ENCODE results near the gene FRMPD1. TPM values are rescaled to one million over a fixed set of nuclear protein-coding genes. Genes with fewer than 3 reads are reported as not detected.

The FRMPD1 gene
- total and polyA plus RNA-seq, 2 experiments from 2014 or later: not detected

- in situ Hi-C loops (cut with MboI): no loop called here
- H2AFZ ChIP-seq: no peak overlapping the region
These were observed 13.2 kb downstream of the FRMPD1 start for GRCh38 chr9:37663926-37664325.

GRCh38 chr9:37667706-37668105 is 17.0 kb downstream of the FRMPD1 start:
- Histone ChIP-seq H3K27ac (no peak overlapping the region), H3K9me2 (ENCODE audit: insufficient read depth) (no peaks in the 10 kb centered on the region), H3F3A (ENCODE audit: insufficient read depth) (no peaks in the 10 kb centered on the region), H2AFZ (no peak overlapping the region), H3K9me3 (ENCODE audit: low read depth) (no peaks in the 10 kb centered on the region), H3K27me3 (replicated peaks; ENCODE audit: insufficient read depth) (peaks cover 72% of the 10 kb centered on the region), H3K4me3 (no peak overlapping the region), H3K79me2 (ENCODE audit: insufficient read depth) (no peaks in the 10 kb centered on the region), H3K4me2 (ENCODE audit: unreplicated experiment) (no peak overlapping the region), H3K4me1 (ENCODE audit: insufficient read depth) (no peaks in the 10 kb centered on the region), H3K9ac (no peak overlapping the region), H4K20me1 (ENCODE audit: insufficient read depth) (no peaks in the 10 kb centered on the region), H3K36me3 (ENCODE audit: low read depth) (no peaks in the 10 kb centered on the region)
- TF ChIP-seq EZH2phosphoT487 (IDR thresholded peaks at IDR 0.05; ENCODE audit: insufficient read depth, low read depth): no peak
- no peak for TF ChIP-seq EZH2 (IDR thresholded peaks at IDR 0.05; ENCODE audit: insufficient read depth, poor library complexity, severe bottlenecking)
- DNase-seq: no peak
- 42 to 51% methylated on average over 2 of the region's 2 CpGs for WGBS, 2 experiments (ENCODE audit: low coverage in 1 of 2, low lambda C conversion rate in 2 of 2, missing lambda C conversion rate in 2 of 2)
- in situ Hi-C loops (cut with MboI): no loop called here

More at GRCh38 chr9:37663926-37664325, 13.2 kb downstream of the FRMPD1 start:
- H3K9me3 ChIP-seq (ENCODE audit: low read depth): no peaks in the 10 kb centered on the region
- WGBS, 2 experiments (ENCODE audit: low coverage in 1 of 2, low lambda C conversion rate in 2 of 2, missing lambda C conversion rate in 2 of 2): 22 to 28% methylated on average over 5 of the region's 5 CpGs
- no peaks in the 10 kb centered on the region for H3K9me2 ChIP-seq (ENCODE audit: insufficient read depth)
- no peak overlapping the region for H3K9ac ChIP-seq
- no peaks in the 10 kb centered on the region for H4K20me1 ChIP-seq (ENCODE audit: insufficient read depth)
- H3K36me3 ChIP-seq (ENCODE audit: low read depth): no peaks in the 10 kb centered on the region
- no peaks in the 10 kb centered on the region for H3K79me2 ChIP-seq (ENCODE audit: insufficient read depth)
- no peak for DNase-seq
- H3K4me2 ChIP-seq (ENCODE audit: unreplicated experiment): no peak overlapping the region
- H3K4me3 ChIP-seq: no peak overlapping the region
- H3F3A ChIP-seq (ENCODE audit: insufficient read depth): no peaks in the 10 kb centered on the region
- H3K4me1 ChIP-seq (ENCODE audit: insufficient read depth): no peaks in the 10 kb centered on the region
- no peak overlapping the region for H3K27ac ChIP-seq
- TF ChIP-seq EZH2phosphoT487 (IDR thresholded peaks at IDR 0.05; ENCODE audit: insufficient read depth, low read depth) (no peak), EZH2 (IDR thresholded peaks at IDR 0.05; ENCODE audit: insufficient read depth, poor library complexity, severe bottlenecking) (no peak)
- peaks cover 65% of the 10 kb centered on the region for H3K27me3 ChIP-seq (replicated peaks; ENCODE audit: insufficient read depth)

- H3F3A ChIP-seq (ENCODE audit: insufficient read depth): no peaks in the 10 kb centered on the region
- in situ Hi-C loops (cut with MboI): no loop called here
- no peak overlapping the region for H3K4me2 ChIP-seq (ENCODE audit: unreplicated experiment)
- H3K4me3 ChIP-seq: no peak overlapping the region
- TF ChIP-seq EZH2phosphoT487 (IDR thresholded peaks at IDR 0.05; ENCODE audit: insufficient read depth, low read depth) (no peak), EZH2 (IDR thresholded peaks at IDR 0.05; ENCODE audit: insufficient read depth, poor library complexity, severe bottlenecking) (no peak)
- H3K9me2 ChIP-seq (ENCODE audit: insufficient read depth): no peaks in the 10 kb centered on the region
- no peak overlapping the region for H3K9ac ChIP-seq
- H3K27me3 ChIP-seq (replicated peaks; ENCODE audit: insufficient read depth): peaks cover 68% of the 10 kb centered on the region
- H3K79me2 ChIP-seq (ENCODE audit: insufficient read depth): no peaks in the 10 kb centered on the region
- H4K20me1 ChIP-seq (ENCODE audit: insufficient read depth): no peaks in the 10 kb centered on the region
- DNase-seq: no peak
- no peaks in the 10 kb centered on the region for H3K9me3 ChIP-seq (ENCODE audit: low read depth)
- no peak overlapping the region for H2AFZ ChIP-seq
- no peaks in the 10 kb centered on the region for H3K36me3 ChIP-seq (ENCODE audit: low read depth)
- H3K4me1 ChIP-seq (ENCODE audit: insufficient read depth): no peaks in the 10 kb centered on the region
- no peak overlapping the region for H3K27ac ChIP-seq
- 8 to 14% methylated on average over 9 of the region's 9 CpGs for WGBS, 2 experiments (ENCODE audit: low coverage in 1 of 2, low lambda C conversion rate in 2 of 2, missing lambda C conversion rate in 2 of 2)
These were observed 17.4 kb downstream of the FRMPD1 start for GRCh38 chr9:37668116-37668601.

GRCh38 chr9:37669232-37669631 is 18.5 kb downstream of the FRMPD1 start:
- Histone ChIP-seq H3K27me3 (replicated peaks; ENCODE audit: insufficient read depth) (peaks cover 63% of the 10 kb centered on the region), H3K36me3 (ENCODE audit: low read depth) (no peaks in the 10 kb centered on the region), H3K9me2 (ENCODE audit: insufficient read depth) (no peaks in the 10 kb centered on the region), H3K27ac (no peak overlapping the region), H3K4me2 (ENCODE audit: unreplicated experiment) (no peak overlapping the region), H3K9ac (no peak overlapping the region), H3K4me1 (ENCODE audit: insufficient read depth) (no peaks in the 10 kb centered on the region), H3K9me3 (ENCODE audit: low read depth) (no peaks in the 10 kb centered on the region), H3K4me3 (no peak overlapping the region), H3F3A (ENCODE audit: insufficient read depth) (no peaks in the 10 kb centered on the region), H4K20me1 (ENCODE audit: insufficient read depth) (no peaks in the 10 kb centered on the region), H3K79me2 (ENCODE audit: insufficient read depth) (no peaks in the 10 kb centered on the region), H2AFZ (no peak overlapping the region)
- no peak for DNase-seq
- in situ Hi-C loops (cut with MboI): no loop called here
- TF ChIP-seq EZH2 (IDR thresholded peaks at IDR 0.05; ENCODE audit: insufficient read depth, poor library complexity, severe bottlenecking): no peak
- no peak for TF ChIP-seq EZH2phosphoT487 (IDR thresholded peaks at IDR 0.05; ENCODE audit: insufficient read depth, low read depth)
- WGBS, 2 experiments (ENCODE audit: low coverage in 1 of 2, low lambda C conversion rate in 2 of 2, missing lambda C conversion rate in 2 of 2): 52 to 55% methylated on average over 5 of the region's 5 CpGs

GRCh38 chr9:37675661-37676060 is 24.9 kb downstream of the FRMPD1 start:
- no peak for DNase-seq
- H3K79me2 ChIP-seq (ENCODE audit: insufficient read depth): no peaks in the 10 kb centered on the region
- no peaks in the 10 kb centered on the region for H3K4me1 ChIP-seq (ENCODE audit: insufficient read depth)
- no peak overlapping the region for H3K4me3 ChIP-seq
- H2AFZ ChIP-seq: no peak overlapping the region
- 39 to 53% methylated on average over 3 of the region's 3 CpGs for WGBS, 2 experiments (ENCODE audit: low coverage in 1 of 2, low lambda C conversion rate in 2 of 2, missing lambda C conversion rate in 2 of 2)
- in situ Hi-C loops (cut with MboI): no loop called here
- H3K9me2 ChIP-seq (ENCODE audit: insufficient read depth): no peaks in the 10 kb centered on the region
- no peaks in the 10 kb centered on the region for H3K9me3 ChIP-seq (ENCODE audit: low read depth)
- no peaks in the 10 kb centered on the region for H3F3A ChIP-seq (ENCODE audit: insufficient read depth)
- H3K9ac ChIP-seq: no peak overlapping the region
- no peak overlapping the region for H3K4me2 ChIP-seq (ENCODE audit: unreplicated experiment)
- H4K20me1 ChIP-seq (ENCODE audit: insufficient read depth): no peaks in the 10 kb centered on the region
- H3K36me3 ChIP-seq (ENCODE audit: low read depth): no peaks in the 10 kb centered on the region
- TF ChIP-seq EZH2 (IDR thresholded peaks at IDR 0.05; ENCODE audit: insufficient read depth, poor library complexity, severe bottlenecking): no peak
- TF ChIP-seq EZH2phosphoT487 (IDR thresholded peaks at IDR 0.05; ENCODE audit: insufficient read depth, low read depth): no peak
- peaks cover 50% of the 10 kb centered on the region for H3K27me3 ChIP-seq (replicated peaks; ENCODE audit: insufficient read depth)
- no peak overlapping the region for H3K27ac ChIP-seq
